ENCODE measurements around the gene COL13A1.

COL13A1 gene

DNA sequence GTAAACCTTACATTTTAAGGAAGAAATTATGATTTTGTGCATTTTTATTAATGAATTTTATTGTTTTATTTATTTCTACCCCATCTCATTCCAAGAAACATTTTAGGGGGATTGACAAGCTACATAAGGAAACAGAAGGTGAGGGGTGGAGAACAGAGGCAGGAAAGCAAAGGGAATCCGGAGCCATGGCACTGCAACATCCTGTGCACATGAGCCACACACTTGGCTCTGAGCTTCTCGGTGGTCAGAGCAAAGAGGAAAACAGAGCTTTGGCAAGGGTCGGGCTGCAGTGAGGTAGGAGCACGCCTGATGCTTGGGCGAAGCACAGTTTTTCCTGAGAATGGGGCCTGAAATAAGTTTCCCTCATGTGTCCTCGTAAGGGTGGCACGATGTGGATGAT lies 68.9 kb downstream of the COL13A1 start:
- TF ChIP-seq EZH2 (IDR thresholded peaks at IDR 0.05; ENCODE audit: borderline replicate concordance, low read length) = no peak
- TF ChIP-seq, protein P1, sequence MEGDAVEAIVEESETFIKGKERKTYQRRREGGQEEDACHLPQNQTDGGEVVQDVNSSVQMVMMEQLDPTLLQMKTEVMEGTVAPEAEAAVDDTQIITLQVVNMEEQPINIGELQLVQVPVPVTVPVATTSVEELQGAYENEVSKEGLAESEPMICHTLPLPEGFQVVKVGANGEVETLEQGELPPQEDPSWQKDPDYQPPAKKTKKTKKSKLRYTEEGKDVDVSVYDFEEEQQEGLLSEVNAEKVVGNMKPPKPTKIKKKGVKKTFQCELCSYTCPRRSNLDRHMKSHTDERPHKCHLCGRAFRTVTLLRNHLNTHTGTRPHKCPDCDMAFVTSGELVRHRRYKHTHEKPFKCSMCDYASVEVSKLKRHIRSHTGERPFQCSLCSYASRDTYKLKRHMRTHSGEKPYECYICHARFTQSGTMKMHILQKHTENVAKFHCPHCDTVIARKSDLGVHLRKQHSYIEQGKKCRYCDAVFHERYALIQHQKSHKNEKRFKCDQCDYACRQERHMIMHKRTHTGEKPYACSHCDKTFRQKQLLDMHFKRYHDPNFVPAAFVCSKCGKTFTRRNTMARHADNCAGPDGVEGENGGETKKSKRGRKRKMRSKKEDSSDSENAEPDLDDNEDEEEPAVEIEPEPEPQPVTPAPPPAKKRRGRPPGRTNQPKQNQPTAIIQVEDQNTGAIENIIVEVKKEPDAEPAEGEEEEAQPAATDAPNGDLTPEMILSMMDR (IDR thresholded peaks at IDR 0.05; ENCODE audit: low read length) = no peak
- Histone ChIP-seq H3K4me1 (ENCODE audit: insufficient read depth, low read length, severe bottlenecking) (no peaks in the 10 kb centered on the region), H3K9me3 (ENCODE audit: low read length) (no peaks in the 10 kb centered on the region), H3K27ac (ENCODE audit: low read depth, low read length, poor library complexity, severe bottlenecking) (no peak overlapping the region), H3K4me2 (ENCODE audit: low read length) (no peak overlapping the region), H3F3A (ENCODE audit: insufficient read depth, low read length) (no peaks in the 10 kb centered on the region), H3K36me3 (ENCODE audit: insufficient read depth, low read length) (no peaks in the 10 kb centered on the region), H3K4me3 (ENCODE audit: low read depth, low read length, poor library complexity, severe bottlenecking) (no peak overlapping the region), H3K79me2 (ENCODE audit: insufficient read depth, low read length) (no peaks in the 10 kb centered on the region), H3K9ac (ENCODE audit: low read length) (no peak overlapping the region), H4K20me1 (ENCODE audit: insufficient read depth, low read length) (no peaks in the 10 kb centered on the region), H2AFZ (ENCODE audit: low read length) (no peak overlapping the region), H3K27me3 (ENCODE audit: insufficient read depth, low read length) (peaks cover 4% of the 10 kb centered on the region; the same call in 1 of the 2 replicates), H3K9me2 (ENCODE audit: low read depth, low read length) (no peaks in the 10 kb centered on the region)

DNA sequence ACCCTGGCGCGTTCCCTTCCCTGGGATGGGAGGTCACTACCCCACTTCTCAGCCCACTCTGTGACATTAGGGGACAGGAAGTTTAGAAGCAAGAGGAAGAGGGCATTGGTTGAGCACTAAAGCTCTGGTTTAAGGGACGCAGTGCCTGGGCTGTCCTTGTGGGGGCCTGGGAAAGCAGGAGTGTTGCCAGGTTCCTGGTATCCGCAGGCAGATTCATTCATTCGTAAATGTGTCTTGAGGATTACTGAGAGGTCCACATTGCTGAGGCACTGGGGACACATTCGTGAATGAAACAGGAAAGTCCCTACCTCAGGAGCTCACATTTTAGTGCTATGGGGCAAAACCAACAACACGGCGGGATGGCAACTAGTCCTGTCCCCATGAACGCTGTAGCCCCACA lies 69.4 kb downstream of the COL13A1 start:
- Histone ChIP-seq H3K4me3 (ENCODE audit: low read depth, low read length, poor library complexity, severe bottlenecking) (no peak overlapping the region), H3K27ac (ENCODE audit: low read depth, low read length, poor library complexity, severe bottlenecking) (no peak overlapping the region), H3K36me3 (ENCODE audit: insufficient read depth, low read length) (no peaks in the 10 kb centered on the region), H3K4me2 (ENCODE audit: low read length) (no peak overlapping the region), H3K79me2 (ENCODE audit: insufficient read depth, low read length) (no peaks in the 10 kb centered on the region), H3K9ac (ENCODE audit: low read length) (no peak overlapping the region), H3K9me2 (ENCODE audit: low read depth, low read length) (no peaks in the 10 kb centered on the region), H4K20me1 (ENCODE audit: insufficient read depth, low read length) (no peaks in the 10 kb centered on the region), H3F3A (ENCODE audit: insufficient read depth, low read length) (no peaks in the 10 kb centered on the region), H3K27me3 (ENCODE audit: insufficient read depth, low read length) (peaks cover 4% of the 10 kb centered on the region; the same call in 1 of the 2 replicates), H3K9me3 (ENCODE audit: low read length) (no peaks in the 10 kb centered on the region), H3K4me1 (ENCODE audit: insufficient read depth, low read length, severe bottlenecking) (no peaks in the 10 kb centered on the region), H2AFZ (ENCODE audit: low read length) (no peak overlapping the region)
- no peak for TF ChIP-seq EZH2 (IDR thresholded peaks at IDR 0.05; ENCODE audit: borderline replicate concordance, low read length)
- TF ChIP-seq, protein P1 (IDR thresholded peaks at IDR 0.05; ENCODE audit: low read length) = no peak

DNA sequence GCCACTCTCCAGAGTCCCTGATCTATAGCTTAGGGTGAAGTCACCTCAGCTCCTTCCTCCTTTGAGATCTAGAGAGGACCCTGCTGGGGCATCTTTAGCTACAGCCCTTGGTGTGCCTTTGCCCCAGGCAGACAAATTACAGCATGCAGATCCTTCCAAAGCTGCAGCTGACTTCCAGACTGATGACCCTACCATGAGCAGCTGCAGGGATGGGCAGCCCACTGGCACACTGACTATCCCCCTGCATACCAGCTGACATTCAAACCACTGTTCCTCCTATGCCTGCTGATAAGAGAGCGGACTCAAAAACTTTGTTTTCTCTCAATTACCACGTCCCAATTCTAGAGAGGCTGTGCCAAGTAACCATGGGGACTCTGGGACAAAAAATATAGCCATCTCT lies 70.6 kb downstream of the COL13A1 start:
- H3K36me3 ChIP-seq (ENCODE audit: insufficient read depth, low read length) = no peaks in the 10 kb centered on the region
- no peak overlapping the region for H2AFZ ChIP-seq (ENCODE audit: low read length)
- no peaks in the 10 kb centered on the region for H3F3A ChIP-seq (ENCODE audit: insufficient read depth, low read length)
- no peak for TF ChIP-seq EZH2 (IDR thresholded peaks at IDR 0.05; ENCODE audit: borderline replicate concordance, low read length)
- TF ChIP-seq, protein P1 (IDR thresholded peaks at IDR 0.05; ENCODE audit: low read length) = no peak
- H3K27ac ChIP-seq (ENCODE audit: low read depth, low read length, poor library complexity, severe bottlenecking) = no peak overlapping the region
- no peak overlapping the region for H3K9ac ChIP-seq (ENCODE audit: low read length)
- no peaks in the 10 kb centered on the region for H3K4me1 ChIP-seq (ENCODE audit: insufficient read depth, low read length, severe bottlenecking)
- no peaks in the 10 kb centered on the region for H3K79me2 ChIP-seq (ENCODE audit: insufficient read depth, low read length)
- H4K20me1 ChIP-seq (ENCODE audit: insufficient read depth, low read length) = no peaks in the 10 kb centered on the region
- H3K27me3 ChIP-seq (ENCODE audit: insufficient read depth, low read length) = no peaks in the 10 kb centered on the region
- no peak overlapping the region for H3K4me3 ChIP-seq (ENCODE audit: low read depth, low read length, poor library complexity, severe bottlenecking)
- H3K4me2 ChIP-seq (ENCODE audit: low read length) = no peak overlapping the region
- H3K9me2 ChIP-seq (ENCODE audit: low read depth, low read length) = no peaks in the 10 kb centered on the region
- H3K9me3 ChIP-seq (ENCODE audit: low read length) = no peaks in the 10 kb centered on the region
